ENCODE measurements around the gene ERMARD.
A peak's percentile ranks its signal among the peaks of the same experiment; 100 is the strongest.

The ERMARD gene

DNA sequence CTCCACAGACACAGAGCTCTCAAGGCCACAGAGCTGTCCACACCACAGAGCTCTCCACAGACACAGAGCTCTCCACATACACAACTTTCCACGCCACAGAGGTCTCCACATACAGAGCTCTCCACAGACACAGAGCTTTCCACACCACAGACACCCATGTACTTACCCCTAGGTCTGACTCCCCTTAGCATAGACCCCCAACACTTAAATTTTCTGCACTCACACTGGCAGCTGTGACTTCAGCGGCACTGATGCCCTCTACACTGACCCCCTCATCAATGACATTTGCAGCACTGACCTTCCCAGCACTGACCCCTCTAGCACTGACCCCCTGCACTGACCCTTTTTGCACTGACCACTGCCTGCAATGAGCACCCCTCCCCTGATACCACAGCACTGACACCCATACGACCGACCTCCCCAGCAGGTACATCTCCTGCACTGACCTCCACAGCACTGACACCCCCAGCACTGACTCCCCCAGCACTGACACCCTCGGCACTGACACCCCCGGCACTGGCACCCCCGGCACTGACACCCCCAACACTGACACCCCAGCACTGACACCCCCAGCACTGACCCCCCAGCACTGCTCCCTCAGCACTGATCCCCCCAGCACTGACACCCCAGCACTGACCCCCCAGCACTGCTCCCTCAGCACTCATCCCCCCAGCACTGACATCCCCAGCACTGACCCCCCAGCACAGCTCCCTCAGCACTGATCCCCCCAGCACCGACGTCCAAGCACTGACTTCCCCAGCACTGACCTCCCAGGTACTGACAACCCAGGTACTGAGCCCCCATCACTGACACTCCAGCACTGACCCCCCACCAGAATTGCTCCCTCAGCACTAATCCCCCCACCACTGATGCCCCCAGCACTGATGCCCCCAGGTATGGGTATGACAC lies 56.5 kb downstream of the ERMARD start:
- no peak overlapping the region for H3K4me3 ChIP-seq (ENCODE audit: low read depth, low read length)
- DNase-seq (ENCODE audit: low read depth) = no peak
- no peak for TF ChIP-seq POLR2A (IDR thresholded peaks at IDR 0.05; ENCODE audit: extremely low read depth, insufficient read length)
- TF ChIP-seq, protein P1, sequence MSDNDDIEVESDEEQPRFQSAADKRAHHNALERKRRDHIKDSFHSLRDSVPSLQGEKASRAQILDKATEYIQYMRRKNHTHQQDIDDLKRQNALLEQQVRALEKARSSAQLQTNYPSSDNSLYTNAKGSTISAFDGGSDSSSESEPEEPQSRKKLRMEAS (IDR thresholded peaks at IDR 0.05; ENCODE audit: low read depth, low read length) = no peak
- TF ChIP-seq, protein P2, sequence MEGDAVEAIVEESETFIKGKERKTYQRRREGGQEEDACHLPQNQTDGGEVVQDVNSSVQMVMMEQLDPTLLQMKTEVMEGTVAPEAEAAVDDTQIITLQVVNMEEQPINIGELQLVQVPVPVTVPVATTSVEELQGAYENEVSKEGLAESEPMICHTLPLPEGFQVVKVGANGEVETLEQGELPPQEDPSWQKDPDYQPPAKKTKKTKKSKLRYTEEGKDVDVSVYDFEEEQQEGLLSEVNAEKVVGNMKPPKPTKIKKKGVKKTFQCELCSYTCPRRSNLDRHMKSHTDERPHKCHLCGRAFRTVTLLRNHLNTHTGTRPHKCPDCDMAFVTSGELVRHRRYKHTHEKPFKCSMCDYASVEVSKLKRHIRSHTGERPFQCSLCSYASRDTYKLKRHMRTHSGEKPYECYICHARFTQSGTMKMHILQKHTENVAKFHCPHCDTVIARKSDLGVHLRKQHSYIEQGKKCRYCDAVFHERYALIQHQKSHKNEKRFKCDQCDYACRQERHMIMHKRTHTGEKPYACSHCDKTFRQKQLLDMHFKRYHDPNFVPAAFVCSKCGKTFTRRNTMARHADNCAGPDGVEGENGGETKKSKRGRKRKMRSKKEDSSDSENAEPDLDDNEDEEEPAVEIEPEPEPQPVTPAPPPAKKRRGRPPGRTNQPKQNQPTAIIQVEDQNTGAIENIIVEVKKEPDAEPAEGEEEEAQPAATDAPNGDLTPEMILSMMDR (IDR thresholded peaks at IDR 0.05; ENCODE audit: low read depth, low read length) = no peak
- TF ChIP-seq MYC (IDR thresholded peaks at IDR 0.05; ENCODE audit: low read depth, low read length) = no peak

DNA sequence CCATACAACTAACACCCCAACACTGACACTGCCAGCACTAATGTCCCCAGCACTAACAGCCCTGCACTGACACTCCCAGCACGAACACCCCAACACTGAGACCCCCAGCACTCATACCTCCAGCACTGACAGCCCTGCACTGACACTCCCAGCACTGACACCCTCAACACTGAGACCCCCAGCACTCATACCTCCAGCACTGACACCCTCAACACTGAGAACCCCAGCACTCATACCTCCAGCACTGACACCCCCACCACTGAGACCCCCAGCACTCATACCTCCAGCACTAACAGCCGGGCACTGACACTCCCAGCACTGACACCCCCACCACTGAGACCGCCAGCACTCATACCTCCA lies 57.2 kb downstream of the ERMARD start:
- TF ChIP-seq POLR2A (IDR thresholded peaks at IDR 0.05; ENCODE audit: extremely low read depth, insufficient read length) (no peak), MYC (IDR thresholded peaks at IDR 0.05; ENCODE audit: low read depth, low read length) (no peak)
- TF ChIP-seq, protein P1 (IDR thresholded peaks at IDR 0.05; ENCODE audit: low read depth, low read length) = no peak
- TF ChIP-seq, protein P2 (IDR thresholded peaks at IDR 0.05; ENCODE audit: low read depth, low read length) = no peak
- H3K4me3 ChIP-seq (ENCODE audit: low read depth, low read length) = no peak overlapping the region
- DNase-seq (ENCODE audit: low read depth) = no peak

DNA sequence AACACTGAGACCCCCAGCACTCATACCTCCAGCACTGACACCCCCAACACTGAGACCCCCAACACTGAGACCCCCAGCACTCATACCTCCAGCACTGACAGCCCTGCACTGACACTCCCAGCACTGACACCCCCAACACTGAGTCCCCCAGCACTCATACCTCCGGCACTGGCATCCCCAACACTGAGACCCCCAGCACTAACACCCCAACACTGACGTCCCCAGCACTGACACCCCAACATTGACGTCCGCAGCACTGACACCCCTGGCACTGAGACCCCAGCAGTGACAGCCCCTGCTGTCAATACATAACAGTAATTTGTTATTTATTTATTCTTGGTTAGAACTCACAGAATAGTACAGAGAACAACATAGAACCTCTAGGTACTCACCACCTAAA lies 58.0 kb downstream of the ERMARD start:
- TF ChIP-seq, protein P1 (IDR thresholded peaks at IDR 0.05; ENCODE audit: low read depth, low read length) = no peak
- no peak for TF ChIP-seq POLR2A (IDR thresholded peaks at IDR 0.05; ENCODE audit: extremely low read depth, insufficient read length)
- TF ChIP-seq, protein P2 (IDR thresholded peaks at IDR 0.05; ENCODE audit: low read depth, low read length) = no peak
- no peak for TF ChIP-seq MYC (IDR thresholded peaks at IDR 0.05; ENCODE audit: low read depth, low read length)
- DNase-seq (ENCODE audit: low read depth) = no peak

DNA sequence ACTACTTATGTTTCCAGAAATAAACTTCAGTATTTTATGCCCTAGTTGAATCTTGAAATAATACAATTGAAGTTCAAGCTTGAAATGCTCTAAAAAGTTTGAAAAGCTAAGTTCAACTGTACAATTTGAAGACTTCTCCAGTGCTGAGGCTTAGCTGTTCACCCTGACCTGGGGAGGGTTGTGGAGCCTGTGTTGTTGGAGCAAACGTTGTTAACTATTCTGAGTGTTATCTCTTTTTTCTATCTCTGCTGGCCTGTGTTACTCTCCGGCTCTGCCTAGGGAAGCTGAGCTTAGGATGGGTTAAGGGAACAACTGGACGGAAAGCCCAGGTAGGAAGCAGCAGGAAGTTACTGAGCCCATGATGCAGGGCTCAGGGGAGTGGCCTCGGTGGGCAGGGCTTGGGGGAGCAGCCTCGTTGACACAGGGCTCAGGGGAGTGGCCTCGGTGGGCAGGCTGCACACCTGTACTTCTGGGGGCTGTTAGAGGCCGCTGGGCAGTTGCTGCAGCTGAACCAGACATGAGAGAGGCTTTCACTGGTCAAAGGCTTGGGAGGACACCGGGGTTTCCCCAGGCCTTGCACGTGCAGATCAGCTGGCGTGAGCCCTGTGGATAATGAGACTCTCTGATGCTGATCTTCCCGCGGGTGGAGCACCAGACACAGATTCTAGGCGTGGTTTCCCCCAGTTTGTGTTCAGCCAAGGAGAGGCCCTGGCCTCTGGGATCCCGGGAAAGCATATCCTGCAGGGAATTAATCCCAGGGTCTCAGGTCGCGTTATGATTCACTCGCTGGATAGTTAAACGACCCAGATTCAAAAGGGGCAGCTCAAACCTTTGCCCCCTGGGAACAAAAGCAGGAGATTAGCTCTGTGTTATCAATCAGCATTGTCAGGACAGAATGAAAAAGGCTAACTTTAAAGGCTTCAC lies 58.9 kb downstream of the ERMARD start:
- no peak overlapping the region for H3K4me3 ChIP-seq (ENCODE audit: low read depth, low read length)
- no peak for TF ChIP-seq POLR2A (IDR thresholded peaks at IDR 0.05; ENCODE audit: extremely low read depth, insufficient read length)
- TF ChIP-seq, protein P1 (IDR thresholded peaks at IDR 0.05; ENCODE audit: low read depth, low read length) = no peak
- no peak for TF ChIP-seq MYC (IDR thresholded peaks at IDR 0.05; ENCODE audit: low read depth, low read length)
- TF ChIP-seq, protein P2 (IDR thresholded peaks at IDR 0.05; ENCODE audit: low read depth, low read length) = no peak
- peak; percentile 2 for DNase-seq (ENCODE audit: low read depth)

More for the DNA sequence above, 58.0 kb downstream of the ERMARD start:
- no peak overlapping the region for H3K4me3 ChIP-seq (ENCODE audit: low read depth, low read length)

DNA sequence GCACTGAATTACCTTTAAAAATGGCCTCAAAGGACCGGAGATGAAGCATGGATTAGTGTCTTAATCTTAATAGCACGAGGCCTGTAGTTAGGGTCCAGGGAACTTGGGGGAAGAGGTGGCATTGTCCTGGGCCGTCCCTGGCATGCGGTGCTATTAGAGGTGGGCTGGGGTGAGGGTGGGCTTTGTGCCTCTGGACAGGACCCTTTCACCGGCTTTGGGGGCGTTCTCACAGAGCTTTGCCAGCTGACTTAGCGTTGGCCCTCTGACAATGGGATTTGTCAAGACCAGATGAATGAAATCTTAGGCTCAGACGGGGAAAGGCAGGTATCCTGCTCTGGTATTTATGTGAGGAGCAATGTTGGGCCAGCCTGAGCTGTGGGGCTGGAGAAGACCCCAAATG lies 59.6 kb downstream of the ERMARD start:
- no peak for DNase-seq (ENCODE audit: low read depth)
- no peak overlapping the region for H3K4me3 ChIP-seq (ENCODE audit: low read depth, low read length)
- TF ChIP-seq POLR2A (IDR thresholded peaks at IDR 0.05; ENCODE audit: extremely low read depth, insufficient read length) (no peak), MYC (IDR thresholded peaks at IDR 0.05; ENCODE audit: low read depth, low read length) (no peak)
- TF ChIP-seq, protein P1 (IDR thresholded peaks at IDR 0.05; ENCODE audit: low read depth, low read length) = no peak
- TF ChIP-seq, protein P2 (IDR thresholded peaks at IDR 0.05; ENCODE audit: low read depth, low read length) = no peak

All from NB4 (cell line).